HG02852 (cell line): Measurements from ENCODE around the gene PNPLA3.
"Not testable (repeated sequence)": the region's sequence is repeated elsewhere in the genome, so short reads cannot be mapped to it uniquely, and the experiment has no call there.

ENCODE experiments used
- ATAC-seq: cut with Tn5 transposase; IDR thresholded peaks from one replicate; pipeline ENCODE4 v1.9.1; 2021; ENCODE audit warnings: mild to moderate bottlenecking, moderate library complexity; ENCODE audit not compliant: unreplicated experiment

PNPLA3 gene

DNA sequence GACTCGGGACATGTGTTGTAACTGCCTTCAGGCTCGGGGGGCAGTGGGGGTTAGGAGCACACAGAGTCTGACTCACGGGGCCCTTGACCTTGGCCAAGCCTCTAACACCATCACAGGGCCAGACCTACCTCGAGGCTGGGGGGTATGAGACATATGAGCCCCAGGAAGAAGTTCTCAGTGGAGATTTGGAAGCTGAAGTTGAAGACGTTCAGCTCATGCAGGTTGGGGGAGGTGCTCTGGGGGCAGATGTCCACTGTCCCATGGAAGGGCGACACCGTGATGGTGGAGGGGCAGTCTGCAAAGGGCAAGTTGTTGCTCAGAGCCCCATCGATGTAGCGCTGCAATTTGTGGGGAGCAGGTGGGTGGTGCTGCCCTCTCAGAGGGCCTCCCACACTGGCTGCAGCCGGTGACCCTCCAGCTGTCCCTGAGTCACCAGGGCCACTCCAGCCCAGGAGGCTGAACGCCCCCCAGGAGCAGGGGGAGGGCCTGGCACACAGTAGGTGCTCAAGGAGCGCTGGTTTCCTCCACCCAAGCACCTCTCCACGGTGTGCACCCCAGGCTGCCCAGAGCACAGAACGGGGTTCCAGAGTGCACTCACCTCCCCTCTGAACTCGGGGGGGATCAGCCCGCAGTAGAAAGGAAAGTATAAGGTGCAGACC is 34.3 kb upstream of the PNPLA3 start:
- ATAC-seq: no peak

DNA sequence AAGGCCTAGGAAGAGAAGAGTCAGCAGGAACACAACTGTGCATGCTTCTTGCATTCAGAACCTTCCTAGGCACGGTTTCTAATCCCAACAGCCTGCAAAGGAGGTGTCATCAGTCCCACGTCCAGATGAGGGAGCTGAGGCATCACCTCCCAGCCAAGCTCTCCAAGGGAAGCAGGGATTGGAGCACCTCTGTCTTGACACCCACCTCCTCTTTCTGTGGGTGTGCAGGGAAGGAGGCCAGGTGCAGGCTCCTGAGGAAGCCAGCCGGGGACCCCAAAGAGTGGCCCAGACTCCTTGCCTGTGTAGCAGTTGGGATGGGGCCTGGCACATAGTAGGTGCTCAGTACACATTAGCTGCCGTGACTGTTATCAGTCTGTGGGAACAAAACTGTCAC is 33.7 kb upstream of the PNPLA3 start:
- no peak for ATAC-seq

DNA sequence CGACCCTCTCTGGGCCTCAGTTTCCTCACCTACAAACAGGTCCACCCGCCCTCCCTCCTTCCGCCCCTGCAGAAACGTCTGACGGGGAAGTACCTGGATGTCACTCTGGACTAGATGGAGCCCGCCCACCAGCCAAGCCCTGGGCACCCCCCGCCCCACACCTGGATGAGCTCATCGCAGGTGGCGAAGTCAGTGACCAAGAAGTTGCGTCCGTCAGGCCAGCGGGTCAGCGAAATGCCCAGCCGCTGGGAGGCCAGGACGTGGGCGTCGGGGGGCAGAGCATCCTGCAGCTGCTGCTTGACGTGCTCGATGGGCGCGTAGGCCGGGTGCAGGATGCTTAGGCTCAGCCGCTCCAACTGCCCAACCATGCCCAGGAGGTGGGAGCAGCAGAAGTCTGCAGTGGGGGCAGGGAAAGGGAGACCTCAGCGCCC is 32.7 kb upstream of the PNPLA3 start:
- ATAC-seq: no peak

DNA sequence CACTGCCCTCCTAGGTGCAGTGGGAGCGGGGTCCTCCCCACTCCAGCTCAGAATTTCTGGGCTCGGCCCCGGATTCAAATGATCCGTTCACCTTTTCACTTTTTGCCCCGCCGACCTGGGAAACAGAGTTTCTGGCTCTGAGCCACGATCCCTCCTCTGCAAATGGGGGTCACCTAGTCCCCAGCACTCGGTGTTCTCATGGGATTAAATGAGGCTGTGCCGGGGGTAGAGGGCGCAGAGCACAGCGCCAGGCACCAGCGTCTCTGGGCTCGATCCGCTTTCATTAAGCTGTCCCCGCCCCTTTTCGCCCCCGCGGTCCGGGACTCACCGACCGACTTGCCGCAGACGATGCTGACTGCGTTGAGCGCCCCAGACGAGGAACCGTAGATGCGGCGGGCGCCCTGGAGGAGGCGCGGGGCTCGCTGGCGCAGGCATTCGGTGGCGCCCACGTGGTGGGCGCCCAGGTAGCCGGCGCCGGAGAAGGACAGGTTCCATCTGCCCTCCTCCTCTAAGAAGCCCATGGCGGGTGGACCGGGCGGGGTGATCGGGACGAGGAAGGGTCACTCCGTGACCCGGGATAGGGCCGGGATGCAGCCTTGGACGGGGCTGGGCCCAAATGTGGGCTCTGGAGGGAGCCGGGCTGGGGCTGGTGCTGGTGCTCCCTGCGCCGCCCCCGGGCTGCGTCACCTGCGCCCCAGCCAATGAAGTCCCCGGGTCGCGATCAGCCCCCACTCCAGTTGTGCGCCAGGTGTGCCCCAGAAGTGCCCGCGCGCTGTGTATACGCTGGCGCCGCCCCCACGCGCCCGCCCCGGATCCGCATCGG is 32.0 kb upstream of the PNPLA3 start, which contains the start of gene PNPLA5:
TSS of gene PNPLA5 (minus strand) at position 654 of the 823 bp plus-strand sequence. CDS start at position 521, 133 bp downstream.
- no peak for ATAC-seq

DNA sequence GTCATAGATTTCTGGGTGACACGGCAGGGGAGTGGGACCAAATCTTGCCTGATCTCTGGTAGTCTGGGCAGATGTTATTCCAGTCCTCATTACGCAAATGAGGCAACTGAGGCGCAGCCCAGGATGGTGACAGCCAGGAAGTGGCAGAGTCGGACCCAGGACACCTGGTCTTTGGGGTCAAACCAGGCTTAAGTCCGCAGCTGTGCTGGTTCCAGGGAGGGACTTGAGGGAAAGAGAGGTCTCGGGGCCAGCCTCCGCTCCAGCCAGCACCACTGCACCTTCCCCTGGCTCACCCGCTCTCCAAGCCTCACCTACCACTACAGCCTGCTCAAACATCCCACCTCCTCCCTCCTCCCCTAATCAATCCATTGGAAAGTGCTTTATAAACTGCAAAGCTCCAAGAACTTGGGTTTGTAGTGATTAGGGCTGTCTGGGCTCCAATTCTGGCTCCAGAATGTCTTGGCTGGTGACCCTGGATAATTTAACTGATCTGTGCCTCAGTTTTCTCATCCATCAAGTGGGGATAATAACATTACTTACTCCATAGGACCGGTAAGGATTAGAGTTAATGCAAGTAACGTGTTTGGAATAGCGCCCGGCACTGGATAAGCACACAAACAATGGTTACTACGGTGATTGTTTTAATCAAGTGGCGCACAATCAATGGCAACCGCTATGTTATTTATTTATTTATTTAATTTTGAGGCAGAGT is 31.3 kb upstream of the PNPLA3 start:
- ATAC-seq: no peak

DNA sequence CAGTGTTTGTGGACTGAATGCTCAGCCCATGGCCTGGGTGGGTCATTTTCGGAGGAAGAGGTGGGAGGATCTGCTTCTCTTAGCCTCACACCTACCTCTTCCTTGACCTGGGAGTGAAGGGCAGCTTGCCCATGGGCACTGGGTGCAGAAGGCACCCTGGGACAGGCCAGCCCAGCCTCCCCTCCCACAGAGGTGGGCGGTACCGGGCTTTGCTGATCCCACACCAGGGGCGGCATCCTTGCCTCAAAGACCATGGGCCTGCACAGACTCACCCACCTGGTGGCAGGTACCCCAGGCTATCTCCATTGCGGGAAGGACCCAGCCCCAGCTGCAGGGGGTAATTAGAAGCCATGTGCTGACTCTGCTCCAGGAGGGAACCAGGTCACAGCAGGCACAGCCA is 30.3 kb upstream of the PNPLA3 start:
- no peak for ATAC-seq

- no peak for ATAC-seq
Measured at GRCh38 chr22:43894122-43894521, 29.5 kb upstream of the PNPLA3 start.

- no peak for ATAC-seq
Measured at GRCh38 chr22:43895986-43896645, 27.5 kb upstream of the PNPLA3 start.

DNA sequence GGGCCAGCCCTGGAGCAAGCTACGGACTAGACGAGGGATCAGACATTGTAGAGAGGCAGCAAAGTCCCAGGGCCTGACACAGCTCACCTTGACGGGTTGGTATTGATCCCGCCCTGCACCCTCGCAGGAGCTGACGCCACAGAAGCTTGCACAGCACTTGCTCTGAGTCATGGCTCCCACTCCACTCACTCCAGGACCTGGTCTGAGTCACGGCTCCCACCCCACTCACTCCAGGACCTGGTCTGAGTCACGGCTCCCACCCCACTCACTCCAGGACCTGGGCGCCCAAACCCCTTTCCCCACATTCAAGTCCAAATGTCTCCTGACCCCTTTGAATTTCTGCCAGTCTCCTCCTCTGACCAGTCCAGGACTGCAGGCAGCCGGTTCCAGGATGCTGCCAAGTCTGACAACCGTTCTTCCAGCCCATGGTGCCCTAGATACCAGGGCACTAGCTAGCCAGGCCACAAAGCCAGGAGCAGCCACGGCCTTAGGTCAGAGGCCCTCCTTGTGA is 25.8 kb upstream of the PNPLA3 start:
- ATAC-seq: no peak

GRCh38 chr22:43900206-43900605 is 23.4 kb upstream of the PNPLA3 start:
- no peak for ATAC-seq

DNA sequence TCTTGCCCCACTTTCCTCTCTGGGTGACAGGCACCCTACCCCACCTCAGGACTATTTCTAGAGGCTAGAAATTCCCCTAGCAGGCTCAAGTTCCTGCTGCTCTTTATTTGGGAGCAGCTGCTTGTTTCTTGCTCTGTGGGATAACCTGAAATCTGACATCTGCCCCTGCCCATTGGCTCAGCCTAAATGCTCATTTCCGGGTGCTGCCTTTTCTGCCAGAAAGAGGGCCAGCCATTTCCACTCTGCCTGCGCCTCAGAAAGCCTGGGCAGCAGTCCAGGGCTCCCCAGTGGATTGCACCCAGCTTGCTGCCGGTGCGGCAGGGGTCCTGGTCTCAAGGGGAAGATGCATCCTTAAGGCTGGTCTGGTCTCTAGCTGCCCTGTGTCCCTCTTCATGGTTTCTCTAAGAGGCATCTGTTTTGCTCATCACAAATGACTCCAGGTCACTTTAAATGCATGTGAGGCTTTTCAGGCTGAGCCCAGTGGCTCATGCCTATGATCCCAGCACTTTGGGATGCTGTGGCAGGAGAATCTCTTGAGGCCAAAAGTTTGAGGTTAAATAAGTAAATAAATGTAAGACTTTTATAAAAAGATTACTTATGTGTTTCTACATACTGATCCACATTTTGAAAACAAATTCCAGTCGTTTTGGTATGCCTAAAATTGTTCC is 21.5 kb upstream of the PNPLA3 start:
- no peak for ATAC-seq

DNA sequence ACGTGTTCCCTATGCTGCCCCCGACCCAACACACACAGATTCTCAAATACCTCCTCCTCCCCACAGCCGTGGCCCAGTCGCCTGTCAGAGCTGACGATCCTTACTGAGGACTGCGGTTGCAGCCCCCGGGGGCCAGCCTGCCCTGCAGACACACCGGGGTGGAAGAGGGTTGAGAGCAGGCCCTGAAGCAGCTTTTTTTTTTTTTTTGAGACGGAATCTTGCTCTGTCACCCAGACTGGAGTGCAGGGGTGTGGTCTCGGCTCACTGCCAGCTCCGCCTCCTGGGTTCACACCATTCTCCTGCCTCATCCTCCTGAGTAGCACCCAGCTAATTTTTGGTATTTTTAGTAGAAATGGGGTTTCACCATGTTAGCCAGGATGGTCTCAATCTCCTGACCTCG is 20.6 kb upstream of the PNPLA3 start:
- not testable (repeated sequence) for ATAC-seq

DNA sequence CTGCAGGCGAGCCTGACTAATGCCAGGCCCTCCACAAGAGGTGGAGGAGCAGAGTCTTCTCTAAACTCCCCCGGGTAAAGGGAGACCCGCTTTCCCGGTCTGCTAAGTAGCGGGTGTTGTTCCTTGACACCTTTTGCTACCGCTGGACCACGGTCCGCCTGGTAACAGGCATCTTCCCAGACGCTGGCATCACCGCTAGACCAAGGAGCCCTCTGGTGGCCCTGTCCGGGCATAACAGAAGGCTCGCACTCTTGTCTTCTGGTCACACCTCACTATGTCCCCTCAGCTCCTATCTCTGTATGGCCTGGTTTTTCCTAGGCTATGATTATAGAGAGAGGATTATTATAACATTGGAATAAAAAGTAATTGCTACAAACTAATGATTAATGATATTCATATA is 19.2 kb upstream of the PNPLA3 start:
- ATAC-seq: not testable (repeated sequence)

DNA sequence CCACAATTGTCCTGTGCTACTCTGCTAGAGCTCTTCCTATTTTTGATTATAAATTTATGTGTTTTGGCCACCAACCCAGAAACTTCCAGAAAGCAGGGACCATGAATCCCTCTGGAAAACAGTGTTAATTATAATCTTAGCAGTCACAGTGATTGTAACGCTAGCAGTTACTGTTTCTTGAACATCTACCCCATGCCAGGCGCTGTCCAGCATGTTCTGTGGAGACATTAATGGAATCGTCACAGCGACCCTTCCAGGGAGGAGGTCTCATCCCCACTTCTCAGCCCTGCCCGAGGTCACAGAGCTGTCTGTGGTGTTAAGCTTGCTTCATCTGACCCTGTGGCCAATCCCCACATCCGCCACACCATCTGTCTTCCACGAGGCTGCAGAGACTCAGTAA is 17.9 kb upstream of the PNPLA3 start:
- ATAC-seq: no peak

- ATAC-seq: no peak
Measured at GRCh38 chr22:43909708-43910107, 13.9 kb upstream of the PNPLA3 start.

DNA sequence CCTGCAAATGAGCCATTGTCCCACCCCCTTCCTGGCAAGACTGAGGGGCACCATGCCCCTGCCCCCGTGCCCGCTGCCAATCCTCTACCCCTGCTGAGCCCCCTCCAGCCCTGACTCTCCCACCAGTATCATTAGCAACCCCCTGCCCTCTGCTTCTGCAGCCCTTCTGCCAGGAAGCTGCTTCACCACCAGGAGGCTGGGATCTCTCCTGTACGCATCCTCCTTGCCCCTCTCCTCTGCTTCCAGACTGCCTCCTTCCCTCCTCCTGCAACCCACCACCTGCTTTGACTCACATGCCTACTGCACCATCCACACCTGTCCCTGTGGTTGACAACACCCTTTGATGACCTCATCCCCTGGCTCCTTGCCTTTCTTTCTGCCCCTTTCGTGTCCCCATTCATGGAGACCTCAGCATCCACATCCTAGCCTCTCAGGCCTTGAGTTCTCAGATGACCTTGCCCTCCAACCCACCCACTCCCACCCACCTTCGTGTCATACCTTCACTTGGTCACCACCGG is 13.4 kb upstream of the PNPLA3 start:
- no peak for ATAC-seq

- no peak for ATAC-seq
Measured at GRCh38 chr22:43911351-43911750, 12.3 kb upstream of the PNPLA3 start.

- no peak for ATAC-seq
Measured at GRCh38 chr22:43917521-43917920, 6.1 kb upstream of the PNPLA3 start.

GRCh38 chr22:43919106-43919973 is 4.3 kb upstream of the PNPLA3 start:
- ATAC-seq: no peak
